Muscle layer of duodenum (tissue), 2 donors: ENCODE measurements around the gene BLM.

ENCODE experiments used
- H3K27ac ChIP-seq: one replicate; pipeline ENCODE4 v1.7.0; 2013; ENCODE audit warnings: mild to moderate bottlenecking, low read length
- H3K27me3 ChIP-seq: one replicate; pipeline ENCODE4 v1.7.0; 2013; ENCODE audit warnings: low read depth, mild to moderate bottlenecking, control low read depth, low read length
- H3K36me3 ChIP-seq, 2 donors: one replicate each; pipeline ENCODE4 v1.7.0; 2013; ENCODE audit warnings: low read length in 2 of 2, control low read depth in 1 of 2, mild to moderate bottlenecking in 1 of 2; ENCODE audit not compliant: insufficient read depth in 2 of 2, control insufficient read depth in 1 of 2
- H3K4me1 ChIP-seq, 2 donors: one replicate each; pipeline ENCODE4 v1.7.0; 2013; ENCODE audit warnings: low read length in 2 of 2, mild to moderate bottlenecking in 2 of 2, control low read depth in 1 of 2, moderate library complexity in 1 of 2; ENCODE audit not compliant: insufficient read depth in 2 of 2, control insufficient read depth in 1 of 2
- H3K4me3 ChIP-seq, 2 donors: one replicate each; pipeline ENCODE4 v1.7.0; 2013; ENCODE audit warnings: low read length in 2 of 2, low read depth in 1 of 2, mild to moderate bottlenecking in 1 of 2
- H3K9me3 ChIP-seq, 2 donors: one replicate each; pipeline ENCODE4 v1.7.0; 2013; ENCODE audit warnings: low read length in 2 of 2, control low read depth in 1 of 2, mild to moderate bottlenecking in 1 of 2; ENCODE audit not compliant: control insufficient read depth in 1 of 2
- donor health status: healthy.

The BLM gene

GRCh38 chr15:90826886-90827435, 109.8 kb downstream of the BLM start:
- Histone ChIP-seq H3K36me3 (no peaks in the 10 kb centered on the region), H3K27ac (no peak overlapping the region), H3K4me1 (no peaks in the 10 kb centered on the region), H3K9me3 (no peaks in the 10 kb centered on the region), H3K27me3 (no peaks in the 10 kb centered on the region), H3K4me3 (no peak overlapping the region)

DNA sequence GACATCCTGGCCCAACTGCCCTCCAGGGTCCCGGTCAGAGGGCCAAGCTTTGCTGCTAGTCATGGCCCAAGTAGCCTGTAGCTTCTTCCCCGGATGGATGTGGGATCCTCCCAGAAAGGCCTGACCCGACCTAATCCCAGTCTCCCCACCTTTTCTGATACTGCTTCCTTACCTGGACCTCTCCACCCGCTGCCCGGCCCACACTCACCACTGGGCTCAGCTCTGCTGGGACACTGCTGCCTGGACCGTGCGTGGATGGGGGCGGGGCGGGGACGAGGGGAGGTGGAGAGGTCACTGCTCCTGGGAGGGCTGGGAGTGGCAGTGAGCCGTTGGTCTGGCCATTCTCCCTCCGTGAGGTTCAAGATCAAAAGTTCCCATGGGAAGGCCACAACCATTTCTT, 111.0 kb downstream of the BLM start:
- no peaks in the 10 kb centered on the region for H3K9me3 ChIP-seq

DNA sequence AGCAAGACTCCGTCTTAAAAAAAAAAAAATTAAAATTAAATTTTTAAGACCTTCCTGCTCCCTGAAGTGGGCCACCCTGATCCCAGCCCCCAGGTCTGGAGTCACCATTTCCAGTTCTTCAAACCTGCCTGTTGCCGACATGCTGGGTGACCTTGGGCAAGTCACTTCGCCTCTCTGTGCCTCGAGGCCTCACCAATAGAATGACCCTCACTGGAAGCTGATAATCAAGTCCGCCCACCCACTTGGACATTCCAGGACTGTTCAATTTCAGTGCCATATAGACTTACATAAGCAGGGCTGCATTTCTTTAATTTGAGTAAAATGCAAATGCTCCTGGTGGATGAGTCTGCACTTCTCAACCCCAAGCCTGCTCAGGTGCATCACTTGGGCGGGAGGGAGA, 112.0 kb downstream of the BLM start:
- Histone ChIP-seq H3K36me3 (no peaks in the 10 kb centered on the region), H3K27me3 (no peaks in the 10 kb centered on the region), H3K27ac (no peak overlapping the region), H3K9me3 (no peaks in the 10 kb centered on the region), H3K4me1 (no peaks in the 10 kb centered on the region), H3K4me3 (no peak overlapping the region)

More for the DNA sequence above, 111.0 kb downstream of the BLM start:
- Histone ChIP-seq H3K4me3 (no peak overlapping the region), H3K4me1 (no peaks in the 10 kb centered on the region), H3K27me3 (no peaks in the 10 kb centered on the region), H3K27ac (no peak overlapping the region), H3K36me3 (no peaks in the 10 kb centered on the region)

GRCh38 chr15:90829942-90830440, 112.8 kb downstream of the BLM start:
- Histone ChIP-seq H3K27me3 (no peaks in the 10 kb centered on the region), H3K27ac (no peak overlapping the region), H3K9me3 (no peaks in the 10 kb centered on the region), H3K36me3 (no peaks in the 10 kb centered on the region), H3K4me3 (no peak overlapping the region), H3K4me1 (no peaks in the 10 kb centered on the region)

GRCh38 chr15:90834626-90835025, 117.5 kb downstream of the BLM start:
- Histone ChIP-seq H3K27me3 (no peaks in the 10 kb centered on the region), H3K9me3 (no peaks in the 10 kb centered on the region), H3K36me3 (no peaks in the 10 kb centered on the region), H3K4me1 (no peaks in the 10 kb centered on the region), H3K27ac (no peak overlapping the region), H3K4me3 (no peak overlapping the region)

DNA sequence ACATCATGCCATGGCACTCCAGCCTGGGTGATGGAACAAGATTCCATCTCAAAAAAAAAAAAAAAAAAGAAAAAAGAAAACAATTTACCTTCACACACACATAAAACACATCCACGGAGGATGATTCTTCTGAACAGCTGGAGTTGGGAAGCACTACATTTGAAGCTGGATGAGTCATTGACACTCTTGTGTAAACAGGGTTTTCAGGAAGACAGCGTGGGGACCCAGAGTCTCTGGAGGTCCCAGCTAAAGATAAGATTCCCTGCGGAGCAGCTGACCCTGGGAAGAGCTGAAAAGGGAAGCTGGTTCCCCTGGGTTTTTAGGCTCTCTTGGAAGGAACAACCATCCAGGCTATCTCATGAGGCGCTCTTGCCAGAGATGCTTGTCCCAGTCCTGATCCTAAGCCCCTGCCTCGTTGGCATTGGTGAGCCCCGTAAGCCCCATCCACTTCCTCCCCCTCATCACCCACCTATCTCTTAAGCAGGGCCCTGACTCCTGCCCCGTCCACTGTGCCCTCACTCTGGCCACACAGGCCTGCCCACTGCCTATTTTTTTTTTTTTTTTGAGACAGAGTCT, 119.2 kb downstream of the BLM start:
- Histone ChIP-seq H3K4me3 (no peak overlapping the region), H3K36me3 (no peaks in the 10 kb centered on the region), H3K27ac (no peak overlapping the region), H3K27me3 (no peaks in the 10 kb centered on the region), H3K9me3 (no peaks in the 10 kb centered on the region), H3K4me1 (no peaks in the 10 kb centered on the region)

DNA sequence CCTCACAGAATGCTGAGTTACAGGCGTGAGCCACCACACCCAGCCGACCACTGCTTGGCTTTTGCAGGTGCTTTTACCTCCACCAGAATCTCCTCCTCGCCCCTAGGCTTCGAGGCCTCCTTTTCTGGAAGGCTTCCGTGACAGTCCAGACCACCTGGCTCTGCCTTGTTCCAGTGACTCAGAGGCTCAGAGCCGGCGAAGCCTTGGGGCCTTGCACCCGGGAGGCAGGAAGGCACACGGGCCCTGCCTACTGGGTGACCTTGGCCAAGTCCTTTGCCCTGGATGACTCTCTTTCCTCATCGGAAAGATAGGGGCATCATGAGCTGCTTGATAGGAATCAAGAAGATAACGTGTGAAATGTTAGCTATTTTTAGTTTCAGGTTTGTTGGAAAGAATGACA, 119.9 kb downstream of the BLM start:
- no peaks in the 10 kb centered on the region for H3K36me3 ChIP-seq
- no peaks in the 10 kb centered on the region for H3K27me3 ChIP-seq
- H3K27ac ChIP-seq = no peak overlapping the region
- H3K9me3 ChIP-seq = no peaks in the 10 kb centered on the region
- H3K4me3 ChIP-seq = no peak overlapping the region
- H3K4me1 ChIP-seq = no peaks in the 10 kb centered on the region

GRCh38 chr15:90838139-90838538, 121.0 kb downstream of the BLM start:
- H3K4me1 ChIP-seq = no peaks in the 10 kb centered on the region
- no peaks in the 10 kb centered on the region for H3K36me3 ChIP-seq
- H3K4me3 ChIP-seq = no peak overlapping the region
- H3K9me3 ChIP-seq = no peaks in the 10 kb centered on the region
- no peak overlapping the region for H3K27ac ChIP-seq
- no peaks in the 10 kb centered on the region for H3K27me3 ChIP-seq

- Histone ChIP-seq H3K9me3 (no peaks in the 10 kb centered on the region), H3K27me3 (no peaks in the 10 kb centered on the region), H3K27ac (no peak overlapping the region), H3K4me1 (no peaks in the 10 kb centered on the region), H3K4me3 (no peak overlapping the region), H3K36me3 (no peaks in the 10 kb centered on the region)
These were observed 121.4 kb downstream of the BLM start for GRCh38 chr15:90838544-90838943.

- no peaks in the 10 kb centered on the region for H3K36me3 ChIP-seq
- no peaks in the 10 kb centered on the region for H3K4me1 ChIP-seq
- H3K27ac ChIP-seq = peak overlapping the region; percentile 69
- peak overlapping the region in 1 of 2 donors; percentile 26 for H3K4me3 ChIP-seq
- no peaks in the 10 kb centered on the region for H3K27me3 ChIP-seq
- no peaks in the 10 kb centered on the region for H3K9me3 ChIP-seq
These were observed 122.3 kb downstream of the BLM start for GRCh38 chr15:90839187-90840071.

DNA sequence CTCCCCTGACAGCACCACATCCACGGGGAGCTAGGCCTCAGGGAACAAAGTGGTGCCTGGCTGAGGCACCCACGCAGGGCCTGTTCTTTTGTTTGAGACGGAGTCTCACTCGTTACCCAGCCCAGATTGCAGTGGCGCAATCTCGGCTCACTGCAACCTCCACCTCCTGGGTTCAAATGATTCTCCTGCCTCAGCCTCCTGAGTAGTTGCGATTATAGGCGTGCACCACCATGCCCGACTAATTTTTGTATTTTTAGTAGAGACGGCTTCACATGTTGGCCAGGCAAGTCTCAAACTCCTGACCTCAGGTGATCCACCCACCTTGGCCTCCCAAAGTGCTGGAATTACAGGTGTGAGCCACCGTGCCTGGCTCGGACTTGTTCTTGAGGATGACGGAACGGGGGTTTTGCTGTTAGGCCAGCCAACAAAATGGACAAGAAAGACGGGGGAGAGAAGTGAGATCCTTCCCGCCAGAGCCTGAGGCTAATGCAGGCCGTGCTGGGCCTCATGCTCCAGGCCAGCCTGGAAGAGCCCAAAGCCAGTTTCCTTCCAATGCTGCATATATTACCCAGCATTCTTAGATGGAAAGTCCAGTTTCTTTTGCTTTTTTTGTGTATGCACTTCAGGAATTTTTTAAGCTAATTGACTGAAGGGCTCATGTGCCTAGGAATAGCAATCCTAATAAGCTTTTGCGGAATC, 123.2 kb downstream of the BLM start:
- peak overlapping the region; percentile 69 for H3K27ac ChIP-seq
- H3K27me3 ChIP-seq = no peaks in the 10 kb centered on the region
- H3K4me1 ChIP-seq = no peaks in the 10 kb centered on the region
- no peaks in the 10 kb centered on the region for H3K9me3 ChIP-seq
- H3K4me3 ChIP-seq = peak overlapping the region in 1 of 2 donors; percentile 26
- no peaks in the 10 kb centered on the region for H3K36me3 ChIP-seq
